ENCODE measurements around the gene SENP1.

Gene SENP1

GRCh38 chr12:48041591-48042423, 64.1 kb downstream of the SENP1 start:
- Histone ChIP-seq H3K4me1 (no peaks in the 10 kb centered on the region), H4K20me1 (no peaks in the 10 kb centered on the region), H3K9me3 (no peaks in the 10 kb centered on the region), H3K27me3 (no peaks in the 10 kb centered on the region), H3K9ac (no peak overlapping the region), H3K4me2 (no peak overlapping the region), H3K36me3 (peaks cover 56% of the 10 kb centered on the region), H3K27ac (no peak overlapping the region), H3K4me3 (no peak overlapping the region)
- no peak for TF ChIP-seq Cebpa-rat (IDR thresholded peaks at IDR 0.05)

- no peaks in the 10 kb centered on the region for H3K27me3 ChIP-seq
- no peak overlapping the region for H3K4me3 ChIP-seq
- no peaks in the 10 kb centered on the region for H3K4me1 ChIP-seq
- no peak overlapping the region for H3K9ac ChIP-seq
- no peaks in the 10 kb centered on the region for H4K20me1 ChIP-seq
- no peaks in the 10 kb centered on the region for H3K9me3 ChIP-seq
- TF ChIP-seq Cebpa-rat (IDR thresholded peaks at IDR 0.05), result no peak
- peaks cover 41% of the 10 kb centered on the region for H3K36me3 ChIP-seq
- no peak overlapping the region for H3K27ac ChIP-seq
- no peak overlapping the region for H3K4me2 ChIP-seq
Observed at GRCh38 chr12:48040354-48040753, 65.5 kb downstream of the SENP1 start.

GRCh38 chr12:48039151-48039550, 66.7 kb downstream of the SENP1 start:
- no peak overlapping the region for H3K27ac ChIP-seq
- no peak overlapping the region for H3K4me2 ChIP-seq
- no peak overlapping the region for H3K9ac ChIP-seq
- no peak overlapping the region for H3K4me3 ChIP-seq
- no peaks in the 10 kb centered on the region for H4K20me1 ChIP-seq
- H3K27me3 ChIP-seq, result no peaks in the 10 kb centered on the region
- no peak for TF ChIP-seq Cebpa-rat (IDR thresholded peaks at IDR 0.05)
- no peaks in the 10 kb centered on the region for H3K4me1 ChIP-seq
- no peaks in the 10 kb centered on the region for H3K9me3 ChIP-seq
- H3K36me3 ChIP-seq, result peaks cover 29% of the 10 kb centered on the region

- no peak for TF ChIP-seq Cebpa-rat (IDR thresholded peaks at IDR 0.05)
- H3K27me3 ChIP-seq, result no peaks in the 10 kb centered on the region
- no peaks in the 10 kb centered on the region for H3K9me3 ChIP-seq
- H3K4me3 ChIP-seq, result no peak overlapping the region
- H3K9ac ChIP-seq, result no peak overlapping the region
- H4K20me1 ChIP-seq, result no peaks in the 10 kb centered on the region
- H3K36me3 ChIP-seq, result peaks cover 18% of the 10 kb centered on the region
- no peaks in the 10 kb centered on the region for H3K4me1 ChIP-seq
- no peak overlapping the region for H3K27ac ChIP-seq
- H3K4me2 ChIP-seq, result no peak overlapping the region
Observed at GRCh38 chr12:48038085-48038484, 67.8 kb downstream of the SENP1 start.

- H3K9ac ChIP-seq, result no peak overlapping the region
- H3K27me3 ChIP-seq, result no peaks in the 10 kb centered on the region
- no peak for TF ChIP-seq Cebpa-rat (IDR thresholded peaks at IDR 0.05)
- H4K20me1 ChIP-seq, result no peaks in the 10 kb centered on the region
- peaks cover 11% of the 10 kb centered on the region for H3K36me3 ChIP-seq
- no peak overlapping the region for H3K4me2 ChIP-seq
- H3K4me3 ChIP-seq, result no peak overlapping the region
- H3K27ac ChIP-seq, result no peak overlapping the region
- H3K9me3 ChIP-seq, result no peaks in the 10 kb centered on the region
- H3K4me1 ChIP-seq, result no peaks in the 10 kb centered on the region
Observed at GRCh38 chr12:48037267-48037915, 68.5 kb downstream of the SENP1 start.

- Histone ChIP-seq H3K27ac (no peak overlapping the region), H4K20me1 (no peaks in the 10 kb centered on the region), H3K4me2 (no peak overlapping the region), H3K36me3 (peaks cover 6% of the 10 kb centered on the region), H3K9ac (no peak overlapping the region), H3K27me3 (no peaks in the 10 kb centered on the region), H3K9me3 (no peaks in the 10 kb centered on the region), H3K4me3 (no peak overlapping the region), H3K4me1 (no peaks in the 10 kb centered on the region)
- no peak for TF ChIP-seq Cebpa-rat (IDR thresholded peaks at IDR 0.05)
Observed at GRCh38 chr12:48036818-48037217, 69.1 kb downstream of the SENP1 start.

- Histone ChIP-seq H3K9me3 (no peaks in the 10 kb centered on the region), H3K27me3 (no peaks in the 10 kb centered on the region), H3K36me3 (no peaks in the 10 kb centered on the region), H3K9ac (no peak overlapping the region), H3K4me1 (peaks cover 4% of the 10 kb centered on the region; the same call in 1 of the 2 replicates), H3K4me3 (no peak overlapping the region), H4K20me1 (no peaks in the 10 kb centered on the region), H3K4me2 (no peak overlapping the region), H3K27ac (no peak overlapping the region)
- no peak for TF ChIP-seq Cebpa-rat (IDR thresholded peaks at IDR 0.05)
Observed at GRCh38 chr12:48034835-48035805, 70.8 kb downstream of the SENP1 start.

GRCh38 chr12:48033451-48033850, 72.4 kb downstream of the SENP1 start:
- no peak overlapping the region for H3K27ac ChIP-seq
- H3K4me3 ChIP-seq, result no peak overlapping the region
- peaks cover 20% of the 10 kb centered on the region for H3K4me1 ChIP-seq
- no peaks in the 10 kb centered on the region for H3K36me3 ChIP-seq
- H3K9ac ChIP-seq, result no peak overlapping the region
- no peaks in the 10 kb centered on the region for H3K27me3 ChIP-seq
- TF ChIP-seq Cebpa-rat (IDR thresholded peaks at IDR 0.05), result no peak
- H3K4me2 ChIP-seq, result no peak overlapping the region
- H4K20me1 ChIP-seq, result no peaks in the 10 kb centered on the region
- H3K9me3 ChIP-seq, result no peaks in the 10 kb centered on the region

- Histone ChIP-seq H3K4me2 (no peak overlapping the region), H3K4me3 (no peak overlapping the region), H3K9me3 (no peaks in the 10 kb centered on the region), H3K27me3 (no peaks in the 10 kb centered on the region), H3K4me1 (peaks cover 29% of the 10 kb centered on the region), H3K36me3 (no peaks in the 10 kb centered on the region), H4K20me1 (no peaks in the 10 kb centered on the region), H3K27ac (no peak overlapping the region), H3K9ac (no peak overlapping the region)
- no peak for TF ChIP-seq Cebpa-rat (IDR thresholded peaks at IDR 0.05)
Observed at GRCh38 chr12:48032597-48032996, 73.3 kb downstream of the SENP1 start.

Measured in BLaER1 (cell line).